ENCODE results near the gene DLST. TPM values are rescaled to one million over a fixed set of nuclear protein-coding genes. Genes with fewer than 3 reads are reported as not detected.

DLST gene
- total RNA-seq, 1 experiment from 2014 or later = 55.7 TPM

- peak; percentile 13 for DNase-seq (ENCODE audit: low read depth)
- in situ Hi-C loops (cut with HindIII; ENCODE audit: low pct_unique_long_range_greater_than_20kb, low sequenced_read_pairs) = no loop called here
Observed at GRCh38 chr14:74888164-74889158, 6.7 kb downstream of the DLST start.

DNA sequence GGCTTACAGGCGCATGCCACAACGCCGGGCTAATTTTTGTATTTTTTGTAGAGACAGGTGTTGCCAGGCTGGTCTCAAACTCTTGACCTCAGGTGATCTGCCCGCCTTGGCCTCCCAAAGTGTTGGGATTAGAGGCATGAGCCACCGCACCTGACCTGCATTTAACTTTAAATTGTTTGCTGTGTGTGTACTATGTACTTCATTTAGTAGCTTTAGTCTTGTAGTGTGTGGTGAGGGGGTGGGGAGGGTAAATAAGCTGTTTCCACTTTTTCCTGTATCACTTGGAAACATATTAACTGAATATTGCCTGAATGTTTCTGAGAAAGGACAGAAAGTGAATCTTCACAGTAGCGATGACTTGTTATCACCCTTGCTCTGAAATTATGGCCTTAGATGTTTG, 8.5 kb downstream of the DLST start:
- no peak for DNase-seq (ENCODE audit: low read depth)
- in situ Hi-C loops (cut with HindIII; ENCODE audit: low pct_unique_long_range_greater_than_20kb, low sequenced_read_pairs) = no loop called here

DNA sequence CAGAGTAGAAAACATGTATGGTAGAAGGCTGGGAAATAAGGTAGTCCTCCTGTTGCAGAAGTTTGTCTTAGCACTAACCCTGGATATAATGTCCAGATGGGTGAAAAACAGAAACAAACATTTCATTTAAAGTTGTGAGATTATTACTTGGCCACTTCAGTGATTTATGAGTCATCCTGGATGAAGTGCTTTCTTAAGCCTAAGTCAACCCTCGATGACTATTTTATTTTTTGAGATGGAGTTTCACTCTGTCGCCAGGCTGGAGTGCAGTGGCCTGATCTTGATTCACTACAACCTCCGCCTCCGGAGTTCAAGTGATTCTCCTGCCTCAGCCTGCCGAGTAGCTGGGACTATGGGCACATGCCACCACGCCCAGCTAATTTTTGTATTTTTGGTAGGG, 10.2 kb downstream of the DLST start:
- no peak for DNase-seq (ENCODE audit: low read depth)
- in situ Hi-C loops (cut with HindIII; ENCODE audit: low pct_unique_long_range_greater_than_20kb, low sequenced_read_pairs) = no loop called here

DNA sequence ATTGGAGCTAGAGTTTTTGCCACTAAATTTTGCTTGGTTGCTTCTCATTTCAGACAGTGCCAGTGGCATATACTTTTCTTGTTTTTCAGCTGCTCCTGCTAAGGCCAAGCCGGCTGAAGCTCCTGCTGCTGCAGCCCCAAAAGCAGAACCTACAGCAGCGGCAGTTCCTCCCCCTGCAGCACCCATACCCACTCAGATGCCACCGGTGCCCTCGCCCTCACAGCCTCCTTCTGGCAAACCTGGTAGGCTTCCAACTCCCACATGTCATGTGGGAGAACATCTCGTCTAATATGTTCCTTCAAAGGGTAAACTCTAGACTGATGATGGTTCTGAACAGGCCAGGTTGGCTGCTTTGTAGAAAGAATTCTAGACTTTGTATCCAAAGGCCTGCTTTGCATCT, 11.0 kb downstream of the DLST start:
- in situ Hi-C loops (cut with HindIII; ENCODE audit: low pct_unique_long_range_greater_than_20kb, low sequenced_read_pairs) = no loop called here

GRCh38 chr14:74893614-74894091, 11.9 kb downstream of the DLST start:
- DNase-seq (ENCODE audit: low read depth) = no peak
- in situ Hi-C loops (cut with HindIII; ENCODE audit: low pct_unique_long_range_greater_than_20kb, low sequenced_read_pairs) = no loop called here

More for the DNA sequence above, 11.0 kb downstream of the DLST start:
- DNase-seq (ENCODE audit: low read depth) = no peak

- DNase-seq (ENCODE audit: low read depth) = no peak
- in situ Hi-C loops (cut with HindIII; ENCODE audit: low pct_unique_long_range_greater_than_20kb, low sequenced_read_pairs) = no loop called here
Observed at GRCh38 chr14:74896400-74896799, 14.7 kb downstream of the DLST start.

GRCh38 chr14:74897642-74898041, 15.9 kb downstream of the DLST start:
- in situ Hi-C loops (cut with HindIII; ENCODE audit: low pct_unique_long_range_greater_than_20kb, low sequenced_read_pairs) = no loop called here
- no peak for DNase-seq (ENCODE audit: low read depth)

DNA sequence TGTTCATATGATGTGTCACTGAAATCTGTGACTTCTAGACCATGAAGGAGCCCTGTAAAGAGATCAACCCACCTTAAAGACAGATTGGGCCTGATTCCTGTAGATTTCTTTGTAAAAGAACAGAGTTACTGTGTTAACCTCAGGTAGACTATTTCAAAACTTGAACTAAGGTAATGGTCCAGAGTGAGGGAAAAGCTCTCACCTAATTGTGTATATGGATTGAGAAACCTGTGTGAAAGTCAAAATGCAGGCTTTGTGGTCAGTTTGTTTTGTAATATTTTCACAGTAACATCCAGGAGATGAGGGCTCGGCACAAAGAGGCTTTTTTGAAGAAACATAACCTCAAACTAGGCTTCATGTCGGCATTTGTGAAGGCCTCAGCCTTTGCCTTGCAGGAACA, 16.4 kb downstream of the DLST start:
- no peak for DNase-seq (ENCODE audit: low read depth)
- in situ Hi-C loops (cut with HindIII; ENCODE audit: low pct_unique_long_range_greater_than_20kb, low sequenced_read_pairs) = no loop called here

GRCh38 chr14:74898694-74899093, 17.0 kb downstream of the DLST start:
- in situ Hi-C loops (cut with HindIII; ENCODE audit: low pct_unique_long_range_greater_than_20kb, low sequenced_read_pairs) = no loop called here
- DNase-seq (ENCODE audit: low read depth) = no peak

- in situ Hi-C loops (cut with HindIII; ENCODE audit: low pct_unique_long_range_greater_than_20kb, low sequenced_read_pairs) = no loop called here
Observed at GRCh38 chr14:74902941-74903705, 21.4 kb downstream of the DLST start.

DNA sequence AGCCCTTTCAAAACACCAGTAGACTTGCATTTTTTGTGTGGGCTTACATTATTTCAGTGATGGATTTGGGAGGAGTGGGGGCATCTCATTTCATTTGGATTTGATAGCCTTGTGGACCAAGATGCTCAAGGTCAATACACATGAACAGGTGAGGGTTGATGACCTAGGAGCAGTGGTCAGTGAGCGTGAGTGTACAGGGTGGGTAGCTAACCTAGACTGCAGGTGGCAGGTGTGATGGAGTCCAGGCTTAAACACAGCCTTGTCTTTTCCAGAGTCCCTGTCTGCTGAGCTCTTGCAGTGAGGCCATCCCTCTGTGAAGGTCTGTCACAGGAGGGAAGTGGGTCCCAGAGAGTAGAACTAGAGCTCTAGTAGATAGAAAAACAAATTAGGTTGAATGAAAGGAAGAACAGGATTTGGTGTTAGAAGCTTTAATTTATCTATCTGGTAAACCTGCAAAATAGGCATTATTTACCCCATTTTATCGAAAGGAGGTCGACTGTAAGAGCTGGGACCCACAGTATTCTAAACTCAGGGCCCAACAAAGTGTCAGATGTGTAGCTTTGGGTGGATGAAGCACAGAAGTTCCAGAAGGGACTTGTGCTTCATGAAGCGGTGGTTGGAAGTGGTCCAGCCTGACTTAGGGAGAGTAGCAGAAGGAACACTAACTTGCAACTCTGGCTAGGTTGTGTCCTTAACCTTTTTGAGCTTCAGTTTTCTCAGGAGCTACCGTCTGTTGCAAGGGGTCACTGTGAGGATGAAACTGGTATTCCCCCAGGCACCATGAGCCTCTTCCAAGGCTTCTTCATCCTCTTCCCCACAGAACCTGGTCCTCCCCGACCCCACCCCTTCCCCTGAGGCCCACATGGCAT, 23.2 kb downstream of the DLST start:
- in situ Hi-C loops (cut with HindIII; ENCODE audit: low pct_unique_long_range_greater_than_20kb, low sequenced_read_pairs) = no loop called here
- no peak for DNase-seq (ENCODE audit: low read depth)

More at GRCh38 chr14:74902941-74903705, 21.4 kb downstream of the DLST start:
- no peak for DNase-seq (ENCODE audit: low read depth)

DNA sequence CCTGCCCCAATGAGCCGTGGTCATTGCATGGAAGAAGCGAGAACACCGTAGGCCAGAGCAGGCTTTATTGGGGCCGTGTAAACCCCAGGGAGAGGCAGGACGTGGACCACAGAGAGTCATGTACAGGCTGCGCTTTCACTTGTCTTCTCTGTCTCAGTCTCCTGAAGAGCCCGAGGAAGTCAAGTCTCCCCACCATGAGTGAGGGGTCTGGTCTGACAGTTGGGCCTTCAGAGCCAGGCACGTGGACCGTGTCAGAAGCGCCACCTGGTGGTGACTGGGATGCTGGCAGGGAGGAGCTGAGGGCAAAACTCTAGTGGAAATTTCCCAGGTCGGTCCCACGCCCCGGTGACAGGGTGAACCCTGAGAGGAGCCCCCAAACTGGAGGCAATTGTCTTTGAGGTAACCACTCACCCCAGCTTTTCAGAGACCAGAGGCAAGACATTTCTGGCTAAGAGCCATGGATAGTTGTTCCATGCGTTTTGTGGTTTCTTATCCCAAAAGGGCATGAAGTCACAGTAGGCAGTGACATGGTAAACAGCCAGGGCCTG, 24.0 kb downstream of the DLST start:
- in situ Hi-C loops (cut with HindIII; ENCODE audit: low pct_unique_long_range_greater_than_20kb, low sequenced_read_pairs) = no loop called here

GRCh38 chr14:74906925-74907521, 25.3 kb downstream of the DLST start:
- no peak for DNase-seq (ENCODE audit: low read depth)
- in situ Hi-C loops (cut with HindIII; ENCODE audit: low pct_unique_long_range_greater_than_20kb, low sequenced_read_pairs) = no loop called here

More for the DNA sequence above, 24.0 kb downstream of the DLST start:
- peak; percentile 19 for DNase-seq (ENCODE audit: low read depth)

GRCh38 chr14:74907744-74908143, 26.0 kb downstream of the DLST start:
- DNase-seq (ENCODE audit: low read depth) = no peak
- in situ Hi-C loops (cut with HindIII; ENCODE audit: low pct_unique_long_range_greater_than_20kb, low sequenced_read_pairs) = no loop called here

- in situ Hi-C loops (cut with HindIII; ENCODE audit: low pct_unique_long_range_greater_than_20kb, low sequenced_read_pairs) = no loop called here
- no peak for DNase-seq (ENCODE audit: low read depth)
Observed at GRCh38 chr14:74908861-74909341, 27.2 kb downstream of the DLST start.

DNA sequence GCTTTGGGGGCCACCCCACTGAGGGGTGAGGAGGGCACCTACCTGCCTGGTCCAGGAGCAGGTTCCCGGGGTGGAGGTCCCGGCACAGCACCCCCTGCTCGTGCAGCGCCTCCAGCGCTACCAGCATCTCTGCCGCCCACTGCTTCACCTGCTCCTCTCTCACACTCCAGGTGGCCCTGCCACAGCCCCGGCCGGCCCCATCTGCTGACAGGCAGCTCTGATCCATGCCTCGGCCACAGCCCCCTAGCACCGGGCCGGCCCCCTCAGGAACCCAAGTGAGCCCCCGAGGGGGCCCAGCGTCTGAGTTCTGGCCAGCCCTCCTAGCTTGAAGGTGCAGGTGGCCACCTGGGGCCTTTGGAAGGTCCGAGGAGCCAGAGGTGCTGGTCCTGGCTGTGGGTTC, 27.8 kb downstream of the DLST start:
- in situ Hi-C loops (cut with HindIII; ENCODE audit: low pct_unique_long_range_greater_than_20kb, low sequenced_read_pairs) = no loop called here
- no peak for DNase-seq (ENCODE audit: low read depth)

DNA sequence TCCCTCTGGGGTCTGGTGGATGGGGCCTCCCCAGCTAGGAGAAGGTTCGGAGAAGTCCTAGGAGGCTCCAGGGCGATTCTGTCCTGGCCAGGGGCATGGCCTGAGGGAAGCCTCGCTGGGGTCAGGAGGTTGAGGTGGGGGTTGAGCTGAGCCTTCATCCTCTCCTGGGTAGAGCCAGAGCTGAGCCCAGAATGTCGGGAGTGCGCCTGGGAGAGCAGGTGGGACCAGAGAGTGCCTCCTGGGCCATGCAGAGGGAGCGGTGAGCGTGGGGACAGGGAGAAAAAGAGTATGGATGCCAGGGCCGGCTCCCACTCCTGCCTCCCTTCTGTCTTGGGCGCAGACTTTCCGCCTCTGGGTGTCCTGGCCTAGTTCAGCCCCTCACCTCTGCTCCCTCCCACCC, 28.2 kb downstream of the DLST start:
- in situ Hi-C loops (cut with HindIII; ENCODE audit: low pct_unique_long_range_greater_than_20kb, low sequenced_read_pairs) = no loop called here
- DNase-seq (ENCODE audit: low read depth) = no peak

Measured in Caki2 (cell line).